Keratinocyte (primary cell): Measurements from ENCODE around the gene MESD. TPM values are rescaled to one million over a fixed set of nuclear protein-coding genes. Genes with fewer than 3 reads are reported as not detected.

Source experiments
- DNase-seq: peaks from one replicate; pipeline ENCODE4 v3.0.0-alpha.2; 2011; ENCODE audit warnings: low read depth, missing footprints, low spot score
- FAIRE-seq: peaks from 2 replicates; lab custom pipeline; 2011; peaks lifted over from hg19 to GRCh38; lab: Jason Lieb, UNC
- H2AFZ ChIP-seq: 2 replicates; pipeline ENCODE4 v1.6.0; 2012; ENCODE audit warnings: low read length, control low read depth, inconsistent platforms; ENCODE audit not compliant: control insufficient read depth
- H3K27ac ChIP-seq: 2 replicates; pipeline ENCODE4 v1.5.1; 2011; ENCODE audit warnings: low read length; ENCODE audit not compliant: control insufficient read depth, insufficient read depth
- H3K27me3 ChIP-seq: 3 replicates; pipeline ENCODE4 v1.6.0; 2011; ENCODE audit warnings: low read length; ENCODE audit not compliant: control insufficient read depth, insufficient read depth; ENCODE audit errors: extremely low read depth
- H3K36me3 ChIP-seq, 2 experiments: 2 replicates in 1 of 2; 3 replicates in 1 of 2; pipeline ENCODE4 v1.5.1; 2011; ENCODE audit warnings: low read length in 2 of 2, mild to moderate bottlenecking in 1 of 2; ENCODE audit not compliant: control insufficient read depth in 2 of 2, insufficient read depth in 2 of 2; ENCODE audit errors: extremely low read depth in 1 of 2
- H3K4me1 ChIP-seq: 3 replicates; pipeline ENCODE4 v1.5.1; 2011; ENCODE audit warnings: low read length; ENCODE audit not compliant: control insufficient read depth, insufficient read depth; ENCODE audit errors: extremely low read depth
- H3K4me2 ChIP-seq: 3 replicates; pipeline ENCODE4 v1.6.0; 2011; ENCODE audit warnings: low read depth, low read length; ENCODE audit not compliant: control insufficient read depth, insufficient read depth; ENCODE audit errors: extremely low read depth
- H3K4me3 ChIP-seq, 3 experiments: fragments of 200-600 bp in 1 of 3; sonication (generic) in 1 of 3; 2 replicates in 2 of 3; 3 replicates in 1 of 3; pipeline ENCODE4 v1.5.1; 2011 to 2016; ENCODE audit warnings: low read length in 3 of 3, mild to moderate bottlenecking in 3 of 3, control low read depth in 2 of 3, inconsistent platforms in 1 of 3, low read depth in 1 of 3, mixed read lengths in 1 of 3, mixed run types in 1 of 3, moderate library complexity in 1 of 3; ENCODE audit not compliant: control insufficient read depth in 2 of 3, insufficient read depth in 2 of 3; ENCODE audit errors: extremely low read depth in 1 of 3
- H3K79me2 ChIP-seq: 2 replicates; pipeline ENCODE4 v1.6.0; 2012; ENCODE audit warnings: low read length; ENCODE audit not compliant: control insufficient read depth, insufficient read depth
- H3K9ac ChIP-seq: 3 replicates; pipeline ENCODE4 v1.6.0; 2011; ENCODE audit warnings: low read length; ENCODE audit not compliant: control insufficient read depth, insufficient read depth; ENCODE audit errors: extremely low read depth
- H3K9me1 ChIP-seq: 3 replicates; pipeline ENCODE4 v1.6.0; 2011; ENCODE audit warnings: low read length; ENCODE audit not compliant: control insufficient read depth, insufficient read depth; ENCODE audit errors: extremely low read depth
- H3K9me3 ChIP-seq: 2 replicates; pipeline ENCODE4 v1.5.1; 2012; ENCODE audit warnings: low read depth, low read length; ENCODE audit not compliant: control insufficient read depth
- H4K20me1 ChIP-seq: 3 replicates; pipeline ENCODE4 v1.6.0; 2011; ENCODE audit warnings: low read length; ENCODE audit not compliant: control insufficient read depth, insufficient read depth; ENCODE audit errors: extremely low read depth
- EZH2 ChIP-seq: IDR thresholded peaks from one replicate; pipeline ENCODE4 v1.6.1; 2012; ENCODE audit warnings: inconsistent platforms, mild to moderate bottlenecking, low read length, moderate library complexity
- dilution Hi-C: fragments of 300-500 bp; cut with MboI; formaldehyde crosslinking; loops from one replicate; pipeline ENCODE4 v1.7.0; 2020; ENCODE audit warnings: low sequenced_read_pairs; ENCODE audit not compliant: extremely low pct_ligation_motif_present
- polyA plus RNA-seq, 5 experiments: library from polyadenylated mRNA; depleted of rRNA in 3 of 5; stranded (reverse) in 3 of 5; stranded (forward) in 1 of 5; unstranded in 1 of 5; fragments of >200 nt; gene quantifications; 1 replicate in 1 of 5; 2 replicates in 3 of 5; 3 replicates in 1 of 5; pipeline versions ENCODE4 v1.2.1 to v1.2.3, GENCODE V29; 2011 to 2012; ENCODE audit warnings: missing spikeins in 2 of 5, low read depth in 1 of 5, low replicate concordance in 1 of 5
- TF ChIP-seq, protein P1 (sequence below), 3 experiments: IDR thresholded peaks in 1 of 3; conservative IDR thresholded peaks in 1 of 3; optimal IDR thresholded peaks in 1 of 3; 2 replicates in 2 of 3; 3 replicates in 1 of 3; pipeline versions ENCODE3 to v1.5.1; 2011; ENCODE audit warnings: low read length in 3 of 3, mild to moderate bottlenecking in 3 of 3, moderate library complexity in 2 of 3, control low read depth in 1 of 3, inconsistent platforms in 1 of 3; ENCODE audit not compliant: insufficient read depth in 2 of 3; ENCODE audit errors: extremely low read depth in 1 of 3

The MESD gene
- polyA plus RNA-seq, 1 donor (not counting 4 experiments of a cell fraction or from before 2014, with no cell fraction given): 18.7 TPM

DNA sequence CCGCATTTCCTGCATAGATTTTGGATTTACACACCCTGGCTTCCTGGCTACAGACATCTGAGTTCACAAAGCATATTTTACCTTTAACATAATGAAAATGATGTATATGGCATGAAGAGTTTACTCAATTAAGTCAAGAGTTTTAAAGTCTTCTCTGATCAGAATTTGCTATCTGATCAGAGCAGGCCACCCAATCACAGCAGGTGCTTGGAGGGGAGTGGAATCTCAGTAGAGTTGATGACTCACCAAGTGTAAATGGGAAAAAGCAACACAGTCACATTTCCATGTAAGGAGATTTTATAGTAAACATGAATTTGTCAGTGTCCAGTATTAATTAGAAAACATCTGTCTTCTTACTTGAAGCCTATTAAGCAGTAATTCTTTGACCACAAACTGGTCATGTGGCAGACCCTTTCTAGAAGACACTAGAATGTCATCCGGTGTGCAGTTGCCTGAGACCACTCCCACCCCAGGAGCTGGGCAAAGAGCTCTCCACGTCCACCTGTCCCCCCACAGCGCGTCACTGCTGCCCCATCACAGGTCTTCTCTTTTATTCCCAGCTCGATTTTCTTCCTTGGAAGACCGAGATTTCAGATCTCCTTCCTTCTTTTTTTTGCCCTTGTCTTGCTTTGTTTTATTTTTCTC, 10.8 kb downstream of the MESD start:
- no peaks in the 10 kb centered on the region for H3K9me1 ChIP-seq
- no peak overlapping the region for H3K4me3 ChIP-seq
- H4K20me1 ChIP-seq: peaks cover 8% of the 10 kb centered on the region
- dilution Hi-C loops: no loop called here
- no peaks in the 10 kb centered on the region for H3K27me3 ChIP-seq
- no peak for DNase-seq
- no peaks in the 10 kb centered on the region for H3K9me3 ChIP-seq
- H3K27ac ChIP-seq: no peak overlapping the region
- no peak for TF ChIP-seq EZH2
- TF ChIP-seq, protein P1, sequence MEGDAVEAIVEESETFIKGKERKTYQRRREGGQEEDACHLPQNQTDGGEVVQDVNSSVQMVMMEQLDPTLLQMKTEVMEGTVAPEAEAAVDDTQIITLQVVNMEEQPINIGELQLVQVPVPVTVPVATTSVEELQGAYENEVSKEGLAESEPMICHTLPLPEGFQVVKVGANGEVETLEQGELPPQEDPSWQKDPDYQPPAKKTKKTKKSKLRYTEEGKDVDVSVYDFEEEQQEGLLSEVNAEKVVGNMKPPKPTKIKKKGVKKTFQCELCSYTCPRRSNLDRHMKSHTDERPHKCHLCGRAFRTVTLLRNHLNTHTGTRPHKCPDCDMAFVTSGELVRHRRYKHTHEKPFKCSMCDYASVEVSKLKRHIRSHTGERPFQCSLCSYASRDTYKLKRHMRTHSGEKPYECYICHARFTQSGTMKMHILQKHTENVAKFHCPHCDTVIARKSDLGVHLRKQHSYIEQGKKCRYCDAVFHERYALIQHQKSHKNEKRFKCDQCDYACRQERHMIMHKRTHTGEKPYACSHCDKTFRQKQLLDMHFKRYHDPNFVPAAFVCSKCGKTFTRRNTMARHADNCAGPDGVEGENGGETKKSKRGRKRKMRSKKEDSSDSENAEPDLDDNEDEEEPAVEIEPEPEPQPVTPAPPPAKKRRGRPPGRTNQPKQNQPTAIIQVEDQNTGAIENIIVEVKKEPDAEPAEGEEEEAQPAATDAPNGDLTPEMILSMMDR (optimal IDR thresholded peaks at IDR 0.05 in 1 of 3, IDR thresholded peaks at IDR 0.05 in 1 of 3, conservative IDR thresholded peaks at IDR 0.05 in 1 of 3; ENCODE audit: extremely low read depth in 1 of 3, insufficient read depth in 2 of 3, low read length in 3 of 3): no peak
- no peak for FAIRE-seq
- no peak overlapping the region for H3K4me2 ChIP-seq
- peaks cover 35% of the 10 kb centered on the region for H3K79me2 ChIP-seq
- no peak overlapping the region for H2AFZ ChIP-seq
- H3K36me3 ChIP-seq: peaks cover 3 to 26% of the 10 kb centered on the region in 2 experiments
- no peak overlapping the region for H3K9ac ChIP-seq
- peaks cover 2% of the 10 kb centered on the region for H3K4me1 ChIP-seq

DNA sequence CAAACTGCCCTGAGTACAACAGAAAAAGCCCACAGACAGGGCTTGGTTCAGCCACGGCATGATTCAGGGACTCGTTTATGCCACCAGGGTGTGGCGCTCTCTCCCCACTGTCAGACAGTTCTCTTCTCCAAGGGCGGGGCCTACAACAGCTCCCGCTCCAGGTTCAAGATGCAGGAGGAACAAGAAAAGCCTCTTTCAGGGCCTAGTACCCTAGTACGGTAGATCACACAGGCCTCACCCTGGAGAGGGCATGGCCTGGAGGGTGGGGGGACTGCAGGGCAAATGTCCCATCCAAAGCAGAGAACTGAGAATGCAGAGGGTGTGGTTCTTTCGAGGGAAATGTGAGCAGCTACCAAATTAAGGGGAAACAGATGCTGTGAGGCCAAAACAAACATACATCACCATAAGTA, 12.0 kb downstream of the MESD start:
- Histone ChIP-seq H3K4me3 (no peak overlapping the region), H3K4me1 (peaks cover 2% of the 10 kb centered on the region), H3K9ac (no peak overlapping the region), H3K9me1 (no peaks in the 10 kb centered on the region), H3K27me3 (no peaks in the 10 kb centered on the region), H4K20me1 (peaks cover 8% of the 10 kb centered on the region), H3K27ac (no peak overlapping the region), H3K9me3 (no peaks in the 10 kb centered on the region), H2AFZ (no peak overlapping the region), H3K79me2 (peaks cover 26% of the 10 kb centered on the region), H3K4me2 (no peak overlapping the region), H3K36me3 (peaks cover 3 to 27% of the 10 kb centered on the region in 2 experiments)
- dilution Hi-C loops: no loop called here
- no peak for TF ChIP-seq EZH2
- TF ChIP-seq, protein P1 (optimal IDR thresholded peaks at IDR 0.05 in 1 of 3, IDR thresholded peaks at IDR 0.05 in 1 of 3, conservative IDR thresholded peaks at IDR 0.05 in 1 of 3; ENCODE audit: extremely low read depth in 1 of 3, insufficient read depth in 2 of 3, low read length in 3 of 3): peak; percentile 84 to 85 (median 85)
- DNase-seq: no peak
- FAIRE-seq: peak; percentile 65
